ENCODE results near the gene RREB1. TPM values are rescaled to one million over a fixed set of nuclear protein-coding genes. Genes with fewer than 3 reads are reported as not detected.
A peak's percentile ranks its signal among the peaks of the same experiment; 100 is the strongest.

Gene RREB1
- polyA plus RNA-seq, 2 of the 4 experiments (the other 2 are of a cell fraction) = 2.2 to 5.0 TPM

GRCh38 chr6:7268362-7268761 is 160.6 kb downstream of the RREB1 start:
- Histone ChIP-seq H3K4me1 (peaks cover 12% of the 10 kb centered on the region), H3K9me3 (no peaks in the 10 kb centered on the region), H3K4me2 (no peak overlapping the region; the same call in 2 of the 3 replicates), H3K27ac (peak overlapping the region in 1 of 2 experiments; percentile 82; a peak in 3 of 6 replicates), H3K4me3 (no peak overlapping the region)
- DNase-seq (ENCODE audit: low read depth in 1 of 2, low spot score in 1 of 2) = no peak
- no peak for FAIRE-seq
- ATAC-seq = no peak
- POLR2A ChIA-PET = no interaction called here
- TF ChIP-seq FOSL2 (IDR thresholded peaks at IDR 0.05) (no peak), FOSL2 (CRISPR knock-in tag; IDR thresholded peaks at IDR 0.05) (no peak), POLR2AphosphoS2 (conservative IDR thresholded peaks at IDR 0.05; ENCODE audit: low read length) (no peak), RARB (CRISPR knock-in tag; IDR thresholded peaks at IDR 0.05) (no peak), RCOR1 (IDR thresholded peaks at IDR 0.05; ENCODE audit: low read depth, low read length) (no peak), HMGXB4 (CRISPR knock-in tag; IDR thresholded peaks at IDR 0.05; ENCODE audit: borderline replicate concordance) (no peak), FOSB (CRISPR knock-in tag; IDR thresholded peaks at IDR 0.05) (no peak), RNF2 (IDR thresholded peaks at IDR 0.05; ENCODE audit: borderline replicate concordance, low read depth) (no peak), EHF (CRISPR knock-in tag; IDR thresholded peaks at IDR 0.05) (no peak), ZC3H11A (IDR thresholded peaks at IDR 0.05) (no peak), ZFP36 (IDR thresholded peaks at IDR 0.05; ENCODE audit: borderline replicate concordance, partially characterized antibody) (no peak), REST (IDR thresholded peaks at IDR 0.05) (no peak), NR3C1 (IDR thresholded peaks at IDR 0.05) (no peak), EHMT2 (IDR thresholded peaks at IDR 0.05; ENCODE audit: low read depth) (no peak), MYC (IDR thresholded peaks at IDR 0.05; ENCODE audit: borderline replicate concordance, low read length) (no peak), MAFK (IDR thresholded peaks at IDR 0.05; ENCODE audit: partially characterized antibody) (no peak), KDM5A (IDR thresholded peaks at IDR 0.05) (no peak)
- TF ChIP-seq, protein P1, sequence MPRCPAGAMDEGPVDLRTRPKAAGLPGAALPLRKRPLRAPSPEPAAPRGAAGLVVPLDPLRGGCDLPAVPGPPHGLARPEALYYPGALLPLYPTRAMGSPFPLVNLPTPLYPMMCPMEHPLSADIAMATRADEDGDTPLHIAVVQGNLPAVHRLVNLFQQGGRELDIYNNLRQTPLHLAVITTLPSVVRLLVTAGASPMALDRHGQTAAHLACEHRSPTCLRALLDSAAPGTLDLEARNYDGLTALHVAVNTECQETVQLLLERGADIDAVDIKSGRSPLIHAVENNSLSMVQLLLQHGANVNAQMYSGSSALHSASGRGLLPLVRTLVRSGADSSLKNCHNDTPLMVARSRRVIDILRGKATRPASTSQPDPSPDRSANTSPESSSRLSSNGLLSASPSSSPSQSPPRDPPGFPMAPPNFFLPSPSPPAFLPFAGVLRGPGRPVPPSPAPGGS (IDR thresholded peaks at IDR 0.05) = no peak
- TF ChIP-seq, protein P2, sequence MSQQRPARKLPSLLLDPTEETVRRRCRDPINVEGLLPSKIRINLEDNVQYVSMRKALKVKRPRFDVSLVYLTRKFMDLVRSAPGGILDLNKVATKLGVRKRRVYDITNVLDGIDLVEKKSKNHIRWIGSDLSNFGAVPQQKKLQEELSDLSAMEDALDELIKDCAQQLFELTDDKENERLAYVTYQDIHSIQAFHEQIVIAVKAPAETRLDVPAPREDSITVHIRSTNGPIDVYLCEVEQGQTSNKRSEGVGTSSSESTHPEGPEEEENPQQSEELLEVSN (IDR thresholded peaks at IDR 0.05; ENCODE audit: borderline replicate concordance, low read depth) = no peak
- 94% methylated on average over 18 of the region's 20 CpGs for WGBS (ENCODE audit: missing lambda C conversion rate)
- CTCF ChIA-PET = interaction anchor here (0.6 kb wide), 1 partner anchor 42 kb away, joined by 3 read pairs; no protein-coding TSS in a partner anchor
